GM13976 (cell line): ENCODE measurements around the gene CAMK1D.

Experiments
- DNase-seq: peaks from one replicate; pipeline ENCODE4 v3.0.0; 2012; ENCODE audit warnings: low spot score
- in situ Hi-C: fragments of 300-500 bp; cut with MboI; formaldehyde crosslinking; loops from one replicate; pipeline ENCODE4 v1.12.0; 2022; ENCODE audit warnings: low sequenced_read_pairs, mixed read lengths, inconsistent platforms; ENCODE audit not compliant: unreplicated experiment
- TF ChIP-seq, protein P1 (sequence below): IDR thresholded peaks from 2 replicates; pipeline ENCODE4 v1.5.1; 2012; ENCODE audit warnings: borderline replicate concordance, mild to moderate bottlenecking; ENCODE audit not compliant: insufficient read depth; ENCODE audit errors: extremely low read depth, missing control alignments, control extremely low read depth

CAMK1D gene

GRCh38 chr10:12508165-12508564 is 158.8 kb downstream of the CAMK1D start:
- TF ChIP-seq, protein P1, sequence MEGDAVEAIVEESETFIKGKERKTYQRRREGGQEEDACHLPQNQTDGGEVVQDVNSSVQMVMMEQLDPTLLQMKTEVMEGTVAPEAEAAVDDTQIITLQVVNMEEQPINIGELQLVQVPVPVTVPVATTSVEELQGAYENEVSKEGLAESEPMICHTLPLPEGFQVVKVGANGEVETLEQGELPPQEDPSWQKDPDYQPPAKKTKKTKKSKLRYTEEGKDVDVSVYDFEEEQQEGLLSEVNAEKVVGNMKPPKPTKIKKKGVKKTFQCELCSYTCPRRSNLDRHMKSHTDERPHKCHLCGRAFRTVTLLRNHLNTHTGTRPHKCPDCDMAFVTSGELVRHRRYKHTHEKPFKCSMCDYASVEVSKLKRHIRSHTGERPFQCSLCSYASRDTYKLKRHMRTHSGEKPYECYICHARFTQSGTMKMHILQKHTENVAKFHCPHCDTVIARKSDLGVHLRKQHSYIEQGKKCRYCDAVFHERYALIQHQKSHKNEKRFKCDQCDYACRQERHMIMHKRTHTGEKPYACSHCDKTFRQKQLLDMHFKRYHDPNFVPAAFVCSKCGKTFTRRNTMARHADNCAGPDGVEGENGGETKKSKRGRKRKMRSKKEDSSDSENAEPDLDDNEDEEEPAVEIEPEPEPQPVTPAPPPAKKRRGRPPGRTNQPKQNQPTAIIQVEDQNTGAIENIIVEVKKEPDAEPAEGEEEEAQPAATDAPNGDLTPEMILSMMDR, result no peak
- in situ Hi-C loops, result no loop called here
- no peak for DNase-seq

DNA sequence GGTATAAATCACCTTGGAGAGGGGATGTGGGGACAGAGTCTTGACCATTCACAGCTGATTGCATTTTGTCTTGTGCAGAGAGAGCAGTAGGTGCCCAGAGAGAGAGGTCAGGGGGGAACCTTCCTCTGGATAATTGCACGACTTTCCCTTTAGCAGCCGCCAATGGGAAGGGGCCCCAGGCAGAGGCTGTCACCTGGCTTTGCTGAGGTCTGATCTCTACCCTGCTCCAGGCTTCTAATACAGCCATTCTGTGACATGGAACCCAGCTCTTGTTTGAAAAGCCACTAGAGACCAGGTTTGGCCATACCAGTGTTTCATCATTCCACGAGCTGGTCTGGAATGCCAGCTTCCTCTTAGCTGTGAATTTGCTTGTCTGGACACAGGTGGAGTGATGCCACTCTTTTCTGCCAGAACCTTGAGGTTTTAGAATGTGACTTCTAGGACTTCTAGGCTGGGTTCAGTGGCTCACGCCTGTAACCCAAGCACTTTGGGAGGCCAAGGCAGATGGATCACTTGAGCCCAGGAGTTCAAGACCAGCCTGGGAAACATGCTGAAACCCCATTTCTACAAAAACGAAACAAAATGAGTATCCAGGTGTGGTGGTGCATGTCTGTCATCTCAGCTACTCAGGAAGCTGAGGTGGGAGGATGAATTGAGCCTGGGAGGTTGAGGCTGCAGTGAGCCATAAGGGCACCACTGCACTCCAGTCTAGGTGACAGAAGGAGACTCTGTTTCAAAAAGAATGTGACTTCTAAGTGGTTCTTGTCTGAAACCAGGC is 159.9 kb downstream of the CAMK1D start:
- DNase-seq, result no peak
- in situ Hi-C loops, result no loop called here
- TF ChIP-seq, protein P1, result no peak

DNA sequence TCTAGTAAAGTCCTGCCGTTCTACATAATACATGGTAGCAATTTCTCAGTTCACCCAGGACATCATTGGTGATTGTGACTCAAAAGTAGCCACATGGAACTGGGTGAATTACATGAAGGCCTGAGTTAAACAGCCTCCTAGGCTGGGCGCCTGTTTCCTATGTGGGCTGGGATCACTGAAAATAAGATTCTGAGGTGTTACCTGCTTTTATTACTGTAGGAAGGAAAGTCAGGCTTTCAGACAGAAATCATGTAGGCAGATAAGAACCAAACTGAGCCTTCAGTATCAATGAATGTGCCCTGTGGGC is 160.4 kb downstream of the CAMK1D start:
- in situ Hi-C loops, result no loop called here
- TF ChIP-seq, protein P1, result no peak
- DNase-seq, result no peak

GRCh38 chr10:12510501-12510941 is 161.2 kb downstream of the CAMK1D start:
- TF ChIP-seq, protein P1, result no peak
- DNase-seq, result no peak
- in situ Hi-C loops, result no loop called here

DNA sequence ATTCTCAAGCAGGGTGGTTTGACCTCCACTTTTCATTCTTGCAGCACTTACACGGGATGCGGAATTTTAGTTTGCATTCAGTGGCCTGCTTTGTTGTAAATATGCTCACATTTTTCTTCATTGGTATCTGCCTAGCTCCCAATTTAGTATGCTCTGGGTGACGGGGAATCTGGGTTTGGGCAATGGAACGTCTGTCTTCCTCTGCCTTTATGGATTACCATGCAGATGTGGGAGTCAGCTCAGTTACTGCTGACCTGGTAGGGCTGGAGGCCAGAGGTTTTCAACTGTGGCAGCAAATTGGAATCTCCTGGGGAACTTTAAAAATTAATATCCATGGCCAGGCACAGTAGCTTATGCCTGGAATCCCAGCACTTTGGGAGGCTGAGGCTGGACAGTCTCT is 161.6 kb downstream of the CAMK1D start:
- TF ChIP-seq, protein P1, result no peak
- in situ Hi-C loops, result no loop called here
- DNase-seq, result no peak

DNA sequence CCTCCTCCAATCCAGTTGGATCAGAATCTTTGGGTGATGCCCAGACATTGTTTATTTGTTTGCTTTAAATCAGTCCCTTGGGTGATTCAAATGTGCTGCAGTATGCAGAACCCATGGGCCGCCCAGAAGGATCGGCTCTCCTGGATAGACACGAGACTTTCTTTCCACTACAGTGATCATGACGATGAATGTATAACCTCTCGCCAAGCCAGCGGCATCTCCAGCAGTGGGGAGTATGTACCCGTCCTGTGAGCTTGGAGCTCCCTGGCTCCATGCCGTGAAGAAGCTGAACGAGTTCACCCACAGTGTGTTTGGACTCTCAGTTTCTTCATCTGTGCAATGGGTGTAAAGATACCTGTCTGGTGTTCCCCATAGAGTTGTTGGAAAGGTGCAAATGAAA is 162.3 kb downstream of the CAMK1D start:
- in situ Hi-C loops, result no loop called here
- TF ChIP-seq, protein P1, result no peak
- DNase-seq, result no peak
